Peyer's patch (tissue), 4 donors: Measurements from ENCODE around the gene SUV39H1.

Experiments
- POLR2A ChIP-seq, 2 donors: fragments of 450-650 bp; IDR thresholded peaks; one replicate each; pipeline ENCODE4 v1.5.1; 2017; ENCODE audit warnings: antibody characterized with exemption in 2 of 2, mild to moderate bottlenecking in 2 of 2, moderate library complexity in 2 of 2
- TF ChIP-seq, protein P1 (sequence below), 6 experiments: fragments of 450-650 bp in 4 of 6; fragments of 200-600 bp in 2 of 6; sonication (generic) in 1 of 6; IDR thresholded peaks; one replicate each; pipeline ENCODE4 v1.5.1; 2017 to 2019; ENCODE audit warnings: antibody characterized with exemption in 6 of 6, mild to moderate bottlenecking in 3 of 6, moderate library complexity in 1 of 6

DNA sequence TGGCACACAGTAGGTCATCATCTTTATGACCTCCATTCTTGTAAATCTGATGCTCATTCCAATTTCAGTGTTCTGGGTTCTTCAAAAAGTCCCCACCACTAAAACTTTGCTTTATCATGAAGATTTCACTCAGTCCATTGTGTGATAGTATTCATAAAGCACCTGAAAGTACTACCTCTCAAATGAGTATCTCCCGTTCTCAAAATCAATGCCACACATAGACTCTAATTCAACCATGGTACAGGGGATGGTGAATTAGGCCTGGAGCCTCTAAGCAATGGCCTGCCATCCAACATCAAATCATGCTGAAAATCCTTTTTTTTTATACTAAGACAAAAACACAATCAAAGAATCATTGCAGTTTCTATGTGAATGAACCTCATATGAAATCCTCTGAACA lies 32.4 kb upstream of the SUV39H1 start:
- TF ChIP-seq, protein P1, sequence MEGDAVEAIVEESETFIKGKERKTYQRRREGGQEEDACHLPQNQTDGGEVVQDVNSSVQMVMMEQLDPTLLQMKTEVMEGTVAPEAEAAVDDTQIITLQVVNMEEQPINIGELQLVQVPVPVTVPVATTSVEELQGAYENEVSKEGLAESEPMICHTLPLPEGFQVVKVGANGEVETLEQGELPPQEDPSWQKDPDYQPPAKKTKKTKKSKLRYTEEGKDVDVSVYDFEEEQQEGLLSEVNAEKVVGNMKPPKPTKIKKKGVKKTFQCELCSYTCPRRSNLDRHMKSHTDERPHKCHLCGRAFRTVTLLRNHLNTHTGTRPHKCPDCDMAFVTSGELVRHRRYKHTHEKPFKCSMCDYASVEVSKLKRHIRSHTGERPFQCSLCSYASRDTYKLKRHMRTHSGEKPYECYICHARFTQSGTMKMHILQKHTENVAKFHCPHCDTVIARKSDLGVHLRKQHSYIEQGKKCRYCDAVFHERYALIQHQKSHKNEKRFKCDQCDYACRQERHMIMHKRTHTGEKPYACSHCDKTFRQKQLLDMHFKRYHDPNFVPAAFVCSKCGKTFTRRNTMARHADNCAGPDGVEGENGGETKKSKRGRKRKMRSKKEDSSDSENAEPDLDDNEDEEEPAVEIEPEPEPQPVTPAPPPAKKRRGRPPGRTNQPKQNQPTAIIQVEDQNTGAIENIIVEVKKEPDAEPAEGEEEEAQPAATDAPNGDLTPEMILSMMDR (IDR thresholded peaks at IDR 0.05), result no peak
- no peak for TF ChIP-seq POLR2A (IDR thresholded peaks at IDR 0.05)
